HEK293 (cell line): ENCODE results near the gene BBS12.
"Not testable (repeated sequence)": the region's sequence is repeated elsewhere in the genome, so short reads cannot be mapped to it uniquely, and the experiment has no call there.

Source experiments
- CTCF ChIA-PET: fragments of 350-600 bp; formaldehyde crosslinking; extraction: SDS; loops from one replicate; lab custom pipeline; 2021; ENCODE audit warnings: antibody characterized with exemption; lab: Yijun Ruan, JAX
- POLR2A ChIA-PET: fragments of 300-600 bp; formaldehyde crosslinking; extraction: SDS; loops from one replicate; lab custom pipeline; 2020; ENCODE audit warnings: antibody characterized with exemption, inconsistent platforms; lab: Yijun Ruan, JAX
- H3K27ac ChIP-seq: fragments of 200-500 bp; sonication (Bioruptor generic); 2 replicates; pipeline ENCODE4 v1.5.1; 2014; ENCODE audit warnings: low read depth, low read length, control low read depth, inconsistent platforms; ENCODE audit errors: extremely low read depth
- H3K36me3 ChIP-seq, 2 experiments: fragments of 200-500 bp in 1 of 2; sonication (Bioruptor generic) in 1 of 2; 1 replicate in 1 of 2; 2 replicates in 1 of 2; pipeline ENCODE4 v1.5.1; 2014 to 2017; ENCODE audit warnings: inconsistent platforms in 2 of 2, low read length in 2 of 2; ENCODE audit not compliant: control insufficient read depth in 2 of 2, insufficient read depth in 1 of 2
- H3K4me1 ChIP-seq: fragments of 200-500 bp; sonication (Bioruptor generic); 2 replicates; pipeline ENCODE4 v1.5.1; 2014; ENCODE audit warnings: mild to moderate bottlenecking, low read length, inconsistent platforms; ENCODE audit not compliant: control insufficient read depth, insufficient read depth
- H3K4me3 ChIP-seq: 2 replicates; pipeline ENCODE4 v1.5.1; 2011; ENCODE audit warnings: low read depth, mild to moderate bottlenecking, control low read depth, low read length, moderate library complexity
- H3K9me3 ChIP-seq: fragments of 200-500 bp; sonication (Bioruptor generic); 2 replicates; pipeline ENCODE4 v1.5.1; 2014; ENCODE audit warnings: low read depth, low read length, inconsistent platforms; ENCODE audit not compliant: control insufficient read depth, insufficient read depth
- BCL11A ChIP-seq: fragments of 450-650 bp; formaldehyde crosslinking; IDR thresholded peaks from 2 replicates; pipeline ENCODE4 v1.5.1; 2016; ENCODE audit warnings: low read depth, missing biosample characterization, missing genetic modification characterization
- GLI4 ChIP-seq: fragments of 450-650 bp; formaldehyde crosslinking; IDR thresholded peaks from 2 replicates; pipeline ENCODE4 v1.5.1; 2016; ENCODE audit warnings: missing biosample characterization, missing genetic modification characterization
- GLIS1 ChIP-seq: fragments of 450-650 bp; formaldehyde crosslinking; IDR thresholded peaks from 2 replicates; pipeline ENCODE4 v1.5.1; 2016; ENCODE audit warnings: missing biosample characterization, missing genetic modification characterization
- GLIS2 ChIP-seq: fragments of 450-650 bp; formaldehyde crosslinking; IDR thresholded peaks from 2 replicates; pipeline ENCODE4 v1.5.1; 2016; ENCODE audit warnings: missing biosample characterization, missing genetic modification characterization
- KLF17 ChIP-seq: fragments of 450-650 bp; formaldehyde crosslinking; IDR thresholded peaks from 2 replicates; pipeline ENCODE4 v1.5.1; 2016; ENCODE audit warnings: missing biosample characterization, missing genetic modification characterization
- PRDM1 ChIP-seq: fragments of 450-650 bp; formaldehyde crosslinking; IDR thresholded peaks from 2 replicates; pipeline ENCODE4; 2016; ENCODE audit warnings: missing biosample characterization, missing genetic modification characterization
- SCRT2 ChIP-seq: fragments of 450-650 bp; formaldehyde crosslinking; IDR thresholded peaks from 2 replicates; pipeline ENCODE4 v1.5.1; 2016; ENCODE audit warnings: missing biosample characterization, missing genetic modification characterization
- TRIM28 ChIP-seq: IDR thresholded peaks from 2 replicates; pipeline ENCODE4 v1.6.1; 2011; ENCODE audit warnings: low read length, control low read depth, borderline replicate concordance
- ZBTB49 ChIP-seq: fragments of 450-650 bp; formaldehyde crosslinking; IDR thresholded peaks from 2 replicates; pipeline ENCODE4 v1.5.1; 2016; ENCODE audit warnings: missing biosample characterization, missing genetic modification characterization, low read depth
- ZFP3 ChIP-seq: fragments of 450-650 bp; formaldehyde crosslinking; IDR thresholded peaks from 2 replicates; pipeline ENCODE4 v1.5.1; 2016; ENCODE audit warnings: low read depth, missing biosample characterization, missing genetic modification characterization
- ZNF16 ChIP-seq: fragments of 450-650 bp; formaldehyde crosslinking; IDR thresholded peaks from 2 replicates; pipeline ENCODE4 v1.5.1; 2016; ENCODE audit warnings: low read depth, missing biosample characterization, missing genetic modification characterization
- ZNF211 ChIP-seq: fragments of 450-650 bp; formaldehyde crosslinking; IDR thresholded peaks from 2 replicates; pipeline ENCODE4 v1.5.1; 2016; ENCODE audit warnings: low read depth, missing biosample characterization, missing genetic modification characterization
- ZNF223 ChIP-seq: fragments of 450-650 bp; formaldehyde crosslinking; IDR thresholded peaks from 2 replicates; pipeline ENCODE4 v1.5.1; 2016; ENCODE audit warnings: missing biosample characterization, missing genetic modification characterization
- ZNF239 ChIP-seq: fragments of 450-650 bp; formaldehyde crosslinking; IDR thresholded peaks from 2 replicates; pipeline ENCODE4 v1.5.1; 2016; ENCODE audit warnings: missing biosample characterization, missing genetic modification characterization
- ZNF24 ChIP-seq: fragments of 450-650 bp; formaldehyde crosslinking; IDR thresholded peaks from 2 replicates; pipeline ENCODE4 v1.5.1; 2016; ENCODE audit warnings: missing biosample characterization, missing genetic modification characterization
- ZNF335 ChIP-seq: fragments of 450-650 bp; formaldehyde crosslinking; conservative IDR thresholded peaks from 2 replicates; pipeline ENCODE4 v1.5.1; 2016; ENCODE audit warnings: missing biosample characterization, missing genetic modification characterization
- ZNF366 ChIP-seq: fragments of 450-650 bp; formaldehyde crosslinking; conservative IDR thresholded peaks from 2 replicates; pipeline ENCODE4 v1.5.1; 2016; ENCODE audit warnings: missing biosample characterization, missing genetic modification characterization
- ZNF37A ChIP-seq: fragments of 450-650 bp; IDR thresholded peaks from 2 replicates; pipeline ENCODE4 v1.5.1; 2018; ENCODE audit warnings: missing biosample characterization, missing genetic modification characterization
- ZNF394 ChIP-seq: fragments of 450-650 bp; formaldehyde crosslinking; IDR thresholded peaks from 2 replicates; pipeline ENCODE4 v1.5.1; 2016; ENCODE audit warnings: missing biosample characterization, missing genetic modification characterization, mild to moderate bottlenecking, moderate library complexity, borderline replicate concordance
- ZNF423 ChIP-seq: fragments of 450-650 bp; formaldehyde crosslinking; IDR thresholded peaks from 2 replicates; pipeline ENCODE4 v1.5.1; 2016; ENCODE audit warnings: missing biosample characterization, missing genetic modification characterization
- ZNF558 ChIP-seq: fragments of 450-650 bp; formaldehyde crosslinking; IDR thresholded peaks from 2 replicates; pipeline ENCODE4 v1.5.1; 2016; ENCODE audit warnings: missing biosample characterization, missing genetic modification characterization
- ZNF561 ChIP-seq: fragments of 450-650 bp; IDR thresholded peaks from 2 replicates; pipeline ENCODE4 v1.5.1; 2018; ENCODE audit warnings: missing biosample characterization, missing genetic modification characterization, borderline replicate concordance
- ZNF585B ChIP-seq: fragments of 450-650 bp; formaldehyde crosslinking; IDR thresholded peaks from 2 replicates; pipeline ENCODE4 v1.5.1; 2016; ENCODE audit warnings: missing biosample characterization, missing genetic modification characterization
- ZNF596 ChIP-seq: fragments of 450-650 bp; IDR thresholded peaks from 2 replicates; pipeline ENCODE4 v1.5.0; 2018; ENCODE audit warnings: missing biosample characterization, mild to moderate bottlenecking, missing genetic modification characterization, moderate library complexity
- ZNF600 ChIP-seq: fragments of 450-650 bp; formaldehyde crosslinking; IDR thresholded peaks from 2 replicates; pipeline ENCODE4 v1.5.1; 2016; ENCODE audit warnings: missing biosample characterization, missing genetic modification characterization
- ZNF660 ChIP-seq: fragments of 450-650 bp; IDR thresholded peaks from 2 replicates; pipeline ENCODE4 v1.5.1; 2018; ENCODE audit warnings: missing biosample characterization, mild to moderate bottlenecking, missing genetic modification characterization
- ZNF776 ChIP-seq: fragments of 450-650 bp; formaldehyde crosslinking; IDR thresholded peaks from 2 replicates; pipeline ENCODE4 v1.5.0; 2017; ENCODE audit warnings: missing biosample characterization, missing genetic modification characterization, borderline replicate concordance
- TF ChIP-seq, protein P1 (sequence below): fragments of 450-650 bp; formaldehyde crosslinking; IDR thresholded peaks from 2 replicates; pipeline ENCODE4 v1.5.1; 2016; ENCODE audit warnings: missing biosample characterization, missing genetic modification characterization

BBS12 gene

GRCh38 chr4:122785099-122785498 is 52.6 kb downstream of the BBS12 start:
- Histone ChIP-seq H3K27ac (no peak overlapping the region), H3K9me3 (no peaks in the 10 kb centered on the region), H3K4me1 (no peaks in the 10 kb centered on the region), H3K4me3 (no peak overlapping the region), H3K36me3 (no peaks in the 10 kb centered on the region)
- TF ChIP-seq ZNF558 (tag by site-specific recombination): no peak
- TF ChIP-seq ZNF16 (tag by site-specific recombination): no peak
- TF ChIP-seq BCL11A (tag by site-specific recombination): no peak
- no peak for TF ChIP-seq SCRT2 (tag by site-specific recombination)
- no peak for TF ChIP-seq TRIM28
- TF ChIP-seq ZNF335: no peak
- TF ChIP-seq ZBTB49 (tag by site-specific recombination): no peak
- no peak for TF ChIP-seq ZNF394 (tag by site-specific recombination)
- no peak for TF ChIP-seq GLIS2
- POLR2A ChIA-PET: no interaction called here
- CTCF ChIA-PET: interaction anchor here (1.0 kb wide), 1 partner anchor 11 kb away, joined by 3 read pairs; no protein-coding TSS in a partner anchor

- POLR2A ChIA-PET, H3K27ac ChIP-seq, H3K9me3 ChIP-seq, H3K4me1 ChIP-seq, H3K36me3 ChIP-seq, CTCF ChIA-PET, H3K4me3 ChIP-seq: not testable (repeated sequence)
- TF ChIP-seq PRDM1 (tag by site-specific recombination) (peak; percentile 66), ZNF366 (tag by site-specific recombination) (peak; percentile 37; the same call in 1 of the 2 replicates), ZNF223 (peak; percentile 36; the same call in 1 of the 2 replicates)
These were observed 53.8 kb downstream of the BBS12 start for GRCh38 chr4:122786296-122786695.

DNA sequence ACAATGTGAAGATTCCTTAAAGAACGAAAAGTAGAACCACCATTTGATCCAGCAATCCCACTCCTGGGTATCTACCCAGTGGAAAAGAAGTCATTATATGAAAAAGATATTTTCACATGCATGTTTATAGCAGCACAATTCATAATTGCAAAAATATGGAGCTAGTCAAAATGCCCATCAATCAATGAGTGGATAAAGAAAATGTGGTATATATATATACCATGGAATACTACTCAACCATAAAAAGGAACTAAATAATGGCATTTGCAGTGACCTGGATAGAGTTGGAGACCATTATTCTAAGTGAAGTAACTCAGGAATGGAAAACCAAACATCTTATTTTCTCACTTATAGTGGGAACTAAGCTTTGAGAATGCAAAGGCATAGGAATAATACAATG is 54.4 kb downstream of the BBS12 start:
- CTCF ChIA-PET, H3K27ac ChIP-seq, H3K36me3 ChIP-seq, H3K4me1 ChIP-seq, H3K9me3 ChIP-seq, H3K4me3 ChIP-seq, POLR2A ChIA-PET: not testable (repeated sequence)
- TF ChIP-seq ZNF211 (tag by site-specific recombination): peak; percentile 70

DNA sequence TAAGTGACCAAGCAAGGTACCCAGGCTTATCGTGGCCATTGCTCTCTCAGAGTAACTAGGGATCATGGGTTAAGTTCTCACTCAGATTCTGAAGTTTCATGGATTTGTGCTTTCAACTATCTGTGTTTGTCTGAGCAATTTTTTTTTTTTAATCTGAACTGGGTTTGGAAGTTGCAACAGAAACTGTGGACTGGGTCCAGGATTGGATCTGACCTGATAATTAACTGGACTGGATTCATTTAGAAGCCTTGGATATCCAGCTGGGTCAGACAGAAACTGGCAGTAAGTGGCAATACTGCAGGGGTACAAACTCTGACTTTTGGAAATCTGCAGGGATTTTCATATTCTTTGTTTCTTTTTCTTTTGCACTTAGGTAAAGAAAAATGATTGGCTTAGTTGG is 55.4 kb downstream of the BBS12 start:
- Histone ChIP-seq H3K4me1 (no peaks in the 10 kb centered on the region), H3K9me3 (no peaks in the 10 kb centered on the region), H3K4me3 (no peak overlapping the region), H3K27ac (no peak overlapping the region), H3K36me3 (no peaks in the 10 kb centered on the region)
- ChIA-PET CTCF (interaction anchor here (0.7 kb wide), 1 partner anchor 117 kb away, joined by 3 read pairs; no protein-coding TSS in a partner anchor), POLR2A (no interaction called here)
- TF ChIP-seq KLF17 (tag by site-specific recombination) (no peak), ZNF600 (tag by site-specific recombination) (no peak), ZNF561 (tag by site-specific recombination) (no peak), ZNF660 (tag by site-specific recombination) (no peak), GLIS1 (tag by site-specific recombination) (no peak), ZNF585B (tag by site-specific recombination) (no peak), ZNF423 (tag by site-specific recombination) (no peak), ZNF596 (tag by site-specific recombination) (no peak), ZNF37A (tag by site-specific recombination) (no peak), ZNF776 (tag by site-specific recombination) (no peak), ZNF24 (tag by site-specific recombination) (no peak), ZFP3 (tag by site-specific recombination) (no peak), GLI4 (no peak), ZNF239 (tag by site-specific recombination) (no peak)
- TF ChIP-seq, protein P1, sequence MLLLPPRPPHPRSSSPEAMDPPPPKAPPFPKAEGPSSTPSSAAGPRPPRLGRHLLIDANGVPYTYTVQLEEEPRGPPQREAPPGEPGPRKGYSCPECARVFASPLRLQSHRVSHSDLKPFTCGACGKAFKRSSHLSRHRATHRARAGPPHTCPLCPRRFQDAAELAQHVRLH (tag by site-specific recombination): no peak
